Measurements from ENCODE around the gene TRAF6.
"Not testable (repeated sequence)": the region's sequence is repeated elsewhere in the genome, so short reads cannot be mapped to it uniquely, and the experiment has no call there.

Gene TRAF6

DNA sequence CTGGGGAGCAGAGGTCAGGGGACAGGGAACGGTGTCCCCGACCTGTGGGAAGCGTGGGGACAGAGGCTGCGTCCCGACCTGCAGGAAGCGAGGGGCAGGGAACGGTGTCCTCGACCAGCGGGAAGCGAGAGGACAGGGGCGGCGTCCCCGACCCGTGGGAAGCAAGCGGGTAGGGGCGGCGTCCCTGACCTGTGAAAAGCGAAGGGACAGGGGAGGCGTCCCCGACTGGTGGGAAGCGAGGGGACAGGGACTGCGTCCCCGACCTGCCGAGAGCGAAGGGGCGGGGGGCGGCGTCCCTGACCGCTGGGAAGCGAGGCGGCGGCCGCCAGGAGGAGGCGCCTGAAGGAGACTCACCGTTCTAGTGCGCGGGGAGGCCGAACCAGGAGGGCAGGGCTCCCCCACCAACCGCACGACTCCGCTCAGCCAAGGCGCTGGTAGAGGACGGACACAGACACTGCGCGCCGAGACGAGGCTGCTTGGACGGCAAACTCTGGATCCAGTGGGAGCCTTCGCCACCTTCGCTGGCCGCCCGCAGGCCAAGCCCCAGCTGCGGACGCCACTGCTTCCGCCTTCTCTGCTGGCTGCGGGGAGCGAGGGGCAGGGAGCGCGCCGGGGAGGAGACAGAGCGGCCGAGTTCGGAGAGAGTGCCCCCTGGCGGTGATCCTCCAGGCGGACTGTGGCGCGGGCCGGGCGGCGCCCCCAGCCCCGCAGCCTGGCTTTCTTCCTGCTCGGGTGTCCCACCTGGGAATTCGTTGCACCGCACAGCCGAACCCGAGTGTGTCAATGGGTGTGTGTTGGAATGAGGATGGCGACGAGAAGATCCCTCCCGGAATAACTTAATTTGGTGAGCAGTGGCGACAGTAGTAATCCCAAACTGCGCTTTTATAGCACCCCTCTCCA, at the start of gene TRAF6:
TRAF6 (minus strand) TSS at position 579 of the 900 bp plus-strand sequence. CDS start 8,757 bp downstream, outside the sequence.
- H3K27me3 ChIP-seq (ENCODE audit: control insufficient read depth, insufficient read depth, low read length): no peaks in the 10 kb centered on the region
- peak within 1 kb of the TSS; percentile 46 for H3K9ac ChIP-seq
- H3K79me2 ChIP-seq: no peaks in the 10 kb centered on the region
- peak within 1 kb of the TSS; percentile 83 for H3K4me3 ChIP-seq (ENCODE audit: low read depth, low read length)
- H2AFZ ChIP-seq: peak within 1 kb of the TSS; percentile 98
- TF ChIP-seq, protein P1, sequence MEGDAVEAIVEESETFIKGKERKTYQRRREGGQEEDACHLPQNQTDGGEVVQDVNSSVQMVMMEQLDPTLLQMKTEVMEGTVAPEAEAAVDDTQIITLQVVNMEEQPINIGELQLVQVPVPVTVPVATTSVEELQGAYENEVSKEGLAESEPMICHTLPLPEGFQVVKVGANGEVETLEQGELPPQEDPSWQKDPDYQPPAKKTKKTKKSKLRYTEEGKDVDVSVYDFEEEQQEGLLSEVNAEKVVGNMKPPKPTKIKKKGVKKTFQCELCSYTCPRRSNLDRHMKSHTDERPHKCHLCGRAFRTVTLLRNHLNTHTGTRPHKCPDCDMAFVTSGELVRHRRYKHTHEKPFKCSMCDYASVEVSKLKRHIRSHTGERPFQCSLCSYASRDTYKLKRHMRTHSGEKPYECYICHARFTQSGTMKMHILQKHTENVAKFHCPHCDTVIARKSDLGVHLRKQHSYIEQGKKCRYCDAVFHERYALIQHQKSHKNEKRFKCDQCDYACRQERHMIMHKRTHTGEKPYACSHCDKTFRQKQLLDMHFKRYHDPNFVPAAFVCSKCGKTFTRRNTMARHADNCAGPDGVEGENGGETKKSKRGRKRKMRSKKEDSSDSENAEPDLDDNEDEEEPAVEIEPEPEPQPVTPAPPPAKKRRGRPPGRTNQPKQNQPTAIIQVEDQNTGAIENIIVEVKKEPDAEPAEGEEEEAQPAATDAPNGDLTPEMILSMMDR (IDR thresholded peaks at IDR 0.05): peak; percentile 82
- H3K36me3 ChIP-seq (ENCODE audit: control insufficient read depth, insufficient read depth, low read length): no peaks in the 10 kb centered on the region
- peak within 1 kb of the TSS; percentile 88 for H3K27ac ChIP-seq
- no peaks in the 10 kb centered on the region for H3K4me1 ChIP-seq
- no peaks in the 10 kb centered on the region for H3K9me3 ChIP-seq (ENCODE audit: control insufficient read depth, low read length)
- H3K4me2 ChIP-seq (ENCODE audit: low read length): peak within 1 kb of the TSS; percentile 74

GRCh38 chr11:36558571-36559413, 48.7 kb upstream of the TRAF6 start:
- Histone ChIP-seq H3K4me1 (no peaks in the 10 kb centered on the region), H3K9me3 (ENCODE audit: control insufficient read depth, low read length) (no peaks in the 10 kb centered on the region), H3K4me3 (ENCODE audit: low read depth, low read length) (no peak overlapping the region), H3K27ac (no peak overlapping the region), H3K4me2 (ENCODE audit: low read length) (no peak overlapping the region), H3K27me3 (ENCODE audit: control insufficient read depth, insufficient read depth, low read length) (no peaks in the 10 kb centered on the region), H3K9ac (no peak overlapping the region), H2AFZ (no peak overlapping the region), H3K36me3 (ENCODE audit: control insufficient read depth, insufficient read depth, low read length) (no peaks in the 10 kb centered on the region), H3K79me2 (no peaks in the 10 kb centered on the region)
- TF ChIP-seq, protein P1 (IDR thresholded peaks at IDR 0.05): no peak

DNA sequence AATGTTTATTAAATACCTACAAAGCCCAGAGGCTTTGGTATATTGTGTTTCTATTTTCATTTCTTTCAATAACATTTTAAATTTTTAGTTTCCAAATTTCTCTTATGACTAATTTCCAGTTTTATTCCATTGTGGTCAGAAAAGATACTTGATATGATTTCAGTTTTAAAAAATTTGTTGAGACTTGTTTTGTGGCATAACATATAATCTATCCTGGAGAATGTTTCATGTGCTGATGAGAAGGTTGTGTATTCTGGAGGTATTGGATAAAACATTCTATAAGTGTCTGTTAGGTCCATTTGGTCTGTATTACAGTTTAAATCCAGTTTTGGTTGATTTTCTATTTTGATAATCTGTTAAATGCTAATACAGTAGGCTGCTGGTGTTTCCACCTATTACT, 47.9 kb upstream of the TRAF6 start:
- Histone ChIP-seq H3K79me2 (no peaks in the 10 kb centered on the region), H3K27me3 (ENCODE audit: control insufficient read depth, insufficient read depth, low read length) (no peaks in the 10 kb centered on the region), H3K9ac (no peak overlapping the region), H3K4me2 (ENCODE audit: low read length) (no peak overlapping the region), H3K4me1 (no peaks in the 10 kb centered on the region), H3K36me3 (ENCODE audit: control insufficient read depth, insufficient read depth, low read length) (no peaks in the 10 kb centered on the region), H2AFZ (no peak overlapping the region), H3K4me3 (ENCODE audit: low read depth, low read length) (no peak overlapping the region), H3K27ac (no peak overlapping the region), H3K9me3 (ENCODE audit: control insufficient read depth, low read length) (no peaks in the 10 kb centered on the region)
- TF ChIP-seq, protein P1 (IDR thresholded peaks at IDR 0.05): no peak

DNA sequence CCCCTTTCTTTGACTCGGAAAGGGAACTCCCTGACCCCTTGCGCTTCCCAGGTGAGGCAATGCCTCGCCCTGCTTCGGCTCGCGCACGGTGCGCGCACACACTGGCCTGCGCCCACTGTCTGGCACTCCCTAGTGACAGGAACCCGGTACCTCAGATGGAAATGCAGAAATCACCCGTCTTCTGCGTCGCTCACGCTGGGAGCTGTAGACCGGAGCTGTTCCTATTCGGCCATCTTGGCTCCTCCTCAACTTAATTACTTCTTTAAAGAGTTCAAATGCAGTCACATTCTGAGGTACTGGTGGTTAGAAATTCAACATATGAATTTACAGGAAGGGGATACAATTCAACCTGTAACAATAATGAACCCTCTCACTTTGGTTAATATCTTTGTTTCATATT, 47.3 kb upstream of the TRAF6 start:
- not testable (repeated sequence) for H3K9me3 ChIP-seq (ENCODE audit: control insufficient read depth, low read length); H3K27ac ChIP-seq; H3K9ac ChIP-seq; H3K4me2 ChIP-seq (ENCODE audit: low read length); H3K27me3 ChIP-seq (ENCODE audit: control insufficient read depth, insufficient read depth, low read length); H3K79me2 ChIP-seq; H3K36me3 ChIP-seq (ENCODE audit: control insufficient read depth, insufficient read depth, low read length); H2AFZ ChIP-seq; H3K4me3 ChIP-seq (ENCODE audit: low read depth, low read length); H3K4me1 ChIP-seq

Measured in parathyroid adenoma (tissue), 2 donors.